Measurements from ENCODE around the gene TTL. TPM values are rescaled to one million over a fixed set of nuclear protein-coding genes. Genes with fewer than 3 reads are reported as not detected.
"Not testable (repeated sequence)": the region's sequence is repeated elsewhere in the genome, so short reads cannot be mapped to it uniquely, and the experiment has no call there.

TTL gene
- total and polyA plus RNA-seq, 4 experiments from 2014 or later = 1.8 to 23.3 (median 13.8) TPM

DNA sequence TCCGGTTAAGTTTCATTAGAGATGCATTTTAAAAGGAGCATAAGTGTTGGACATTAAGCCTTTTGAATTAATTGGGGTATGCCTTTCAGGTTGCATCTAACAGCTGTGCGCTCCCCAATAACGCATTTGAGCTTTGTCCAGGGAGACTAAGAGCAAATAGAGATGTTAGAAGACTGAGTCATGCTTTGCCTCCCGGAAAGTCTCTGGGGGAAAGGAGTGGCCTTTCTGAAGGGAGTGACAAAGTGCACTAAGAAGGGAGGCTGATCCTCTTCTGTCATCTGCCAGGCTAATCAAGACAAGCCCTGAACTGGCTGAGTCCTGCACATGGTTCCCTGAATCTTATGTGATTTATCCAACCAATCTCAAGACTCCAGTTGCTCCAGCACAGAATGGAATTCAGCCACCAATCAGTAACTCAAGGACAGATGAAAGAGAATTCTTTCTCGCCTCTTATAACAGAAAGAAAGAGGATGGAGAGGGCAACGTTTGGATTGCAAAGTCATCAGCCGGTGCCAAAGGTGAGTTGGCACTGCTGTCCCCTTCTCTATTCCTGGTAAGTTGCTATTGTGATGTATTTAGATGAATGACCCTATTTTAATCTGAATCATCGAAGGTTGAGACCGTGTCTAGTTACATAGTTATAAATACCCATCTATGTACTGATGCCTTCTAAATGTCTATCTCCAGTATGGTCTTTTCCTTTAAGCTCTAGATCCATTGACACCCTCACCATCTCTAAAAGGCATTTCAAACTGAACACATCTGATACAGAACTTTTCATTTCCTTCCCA lies 12.1 kb downstream of the TTL start:
- H3K9me3 ChIP-seq (ENCODE audit: control insufficient read depth in 1 of 2, low read length in 2 of 2) = no peaks in the 10 kb centered on the region
- H3K4me1 ChIP-seq (ENCODE audit: insufficient read depth, low read length) = no peaks in the 10 kb centered on the region
- no peaks in the 10 kb centered on the region for H3K27me3 ChIP-seq (ENCODE audit: insufficient read depth, low read length)
- H3K4me3 ChIP-seq (ENCODE audit: low read length in 2 of 2) = no peak overlapping the region
- Mint-ChIP-seq H3K36me3 (peaks cover 5 to 7% of the 10 kb centered on the region in 2 donors), H3K4me1 (peaks cover 0 to 2% (median under 1%) of the 10 kb centered on the region in 4 donors), H3K27me3 (no peaks in the 10 kb centered on the region), H3K4me3 (no peak overlapping the region), H3K27ac (no peak overlapping the region), H3K9me3 (no peaks in the 10 kb centered on the region)
- intact Hi-C loops (cut with micrococcal nuclease) = no loop called here
- ChIA-PET CTCF (ENCODE audit: partially characterized antibody) (interaction anchor here (1.0 to 2.3 kb wide), 2 partner anchors 10 to 13 kb away, joined by 4 to 14 read pairs; no protein-coding TSS in a partner anchor), POLR2A (ENCODE audit: partially characterized antibody) (no interaction called here)
- no peak for DNase-seq
- H3K27ac ChIP-seq (ENCODE audit: low read depth, low read length) = no peak overlapping the region
- H3K36me3 ChIP-seq (ENCODE audit: insufficient read depth, low read length) = peaks cover 12% of the 10 kb centered on the region

DNA sequence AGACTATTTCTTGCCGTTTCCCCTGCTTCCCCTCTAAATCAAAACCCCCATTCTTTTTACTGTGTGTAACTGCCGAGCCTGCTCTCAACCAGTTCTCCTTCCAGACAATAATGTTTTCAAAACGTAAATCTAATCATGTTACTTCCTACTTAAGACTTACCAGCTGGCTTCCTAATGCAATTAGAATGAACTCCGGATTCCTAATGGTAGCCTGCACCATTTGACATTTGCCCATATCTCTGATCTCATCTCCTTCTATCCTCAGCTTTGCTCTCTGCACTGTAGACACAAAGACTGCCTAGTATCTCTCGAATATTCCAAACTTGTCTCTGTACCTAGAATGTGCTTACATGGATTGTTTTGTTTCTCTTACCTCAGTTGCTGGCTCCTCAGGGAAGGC lies 12.9 kb downstream of the TTL start:
- CTCF ChIA-PET (ENCODE audit: partially characterized antibody) = no interaction called here
- Histone ChIP-seq H3K4me3 (ENCODE audit: low read length in 2 of 2) (no peak overlapping the region), H3K27me3 (ENCODE audit: insufficient read depth, low read length) (no peaks in the 10 kb centered on the region), H3K9me3 (ENCODE audit: control insufficient read depth in 1 of 2, low read length in 2 of 2) (no peaks in the 10 kb centered on the region), H3K27ac (ENCODE audit: low read depth, low read length) (no peak overlapping the region), H3K36me3 (ENCODE audit: insufficient read depth, low read length) (peaks cover 12% of the 10 kb centered on the region), H3K4me1 (ENCODE audit: insufficient read depth, low read length) (no peaks in the 10 kb centered on the region)
- POLR2A ChIA-PET (ENCODE audit: partially characterized antibody) = no interaction called here
- H3K9me3 Mint-ChIP-seq = no peaks in the 10 kb centered on the region
- H3K4me1 Mint-ChIP-seq = peaks cover 0 to 1% (median 0%) of the 10 kb centered on the region in 4 donors
- peaks cover 5% of the 10 kb centered on the region in 2 donors for H3K36me3 Mint-ChIP-seq
- DNase-seq = no peak
- no peak overlapping the region for H3K27ac Mint-ChIP-seq
- intact Hi-C loops (cut with micrococcal nuclease) = no loop called here
- H3K4me3 Mint-ChIP-seq = no peak overlapping the region
- H3K27me3 Mint-ChIP-seq = no peaks in the 10 kb centered on the region

GRCh38 chr2:112495878-112496277 lies 13.9 kb downstream of the TTL start:
- H3K36me3 Mint-ChIP-seq; H3K27me3 ChIP-seq (ENCODE audit: insufficient read depth, low read length); POLR2A ChIA-PET (ENCODE audit: partially characterized antibody); H3K4me1 ChIP-seq (ENCODE audit: insufficient read depth, low read length); H3K27ac ChIP-seq (ENCODE audit: low read depth, low read length); DNase-seq; H3K27ac Mint-ChIP-seq; H3K27me3 Mint-ChIP-seq; H3K9me3 Mint-ChIP-seq; H3K4me3 ChIP-seq (ENCODE audit: low read length in 2 of 2); H3K9me3 ChIP-seq (ENCODE audit: control insufficient read depth in 1 of 2, low read length in 2 of 2); H3K4me3 Mint-ChIP-seq; intact Hi-C loops (cut with micrococcal nuclease); CTCF ChIA-PET (ENCODE audit: partially characterized antibody); H3K4me1 Mint-ChIP-seq: not testable (repeated sequence)
- peaks cover 12% of the 10 kb centered on the region for H3K36me3 ChIP-seq (ENCODE audit: insufficient read depth, low read length)

GRCh38 chr2:112500850-112501484 lies 19.0 kb downstream of the TTL start:
- not testable (repeated sequence) for H3K27me3 ChIP-seq (ENCODE audit: insufficient read depth, low read length); H3K27me3 Mint-ChIP-seq; H3K36me3 Mint-ChIP-seq; H3K4me3 Mint-ChIP-seq; H3K9me3 Mint-ChIP-seq; H3K36me3 ChIP-seq (ENCODE audit: insufficient read depth, low read length); H3K9me3 ChIP-seq (ENCODE audit: control insufficient read depth in 1 of 2, low read length in 2 of 2); H3K4me3 ChIP-seq (ENCODE audit: low read length in 2 of 2); H3K4me1 Mint-ChIP-seq; H3K27ac ChIP-seq (ENCODE audit: low read depth, low read length); H3K4me1 ChIP-seq (ENCODE audit: insufficient read depth, low read length)
- ChIA-PET POLR2A (ENCODE audit: partially characterized antibody) (interaction anchor here (0.6 kb wide), 2 partner anchors 20 to 21 kb away, joined by 3 to 4 read pairs; no protein-coding TSS in a partner anchor), CTCF (ENCODE audit: partially characterized antibody) (interaction anchor here (0.6 to 3.6 kb wide), 8 partner anchors 14 to 242 kb away, joined by 3 to 40 read pairs (median 4); partner anchors contain the start of gene RGPD8)
- intact Hi-C loops (cut with micrococcal nuclease) = loop anchor here (5.0 kb wide), 1 partner anchor 244 kb away; the partner anchor contains the start of gene ZC3H8
- H3K27ac Mint-ChIP-seq = peak overlapping the region in 1 of 7 donors; percentile 81
- DNase-seq = peak; percentile 43 to 50 (median 46)

- POLR2A ChIA-PET (ENCODE audit: partially characterized antibody); H3K36me3 ChIP-seq (ENCODE audit: insufficient read depth, low read length); H3K27ac ChIP-seq (ENCODE audit: low read depth, low read length); H3K4me1 ChIP-seq (ENCODE audit: insufficient read depth, low read length); H3K9me3 Mint-ChIP-seq; H3K27me3 Mint-ChIP-seq; intact Hi-C loops (cut with micrococcal nuclease); H3K27me3 ChIP-seq (ENCODE audit: insufficient read depth, low read length); H3K4me3 ChIP-seq (ENCODE audit: low read length in 2 of 2); H3K9me3 ChIP-seq (ENCODE audit: control insufficient read depth in 1 of 2, low read length in 2 of 2): not testable (repeated sequence)
- DNase-seq = peak in 1 of 5 donors; percentile 1
- H3K36me3 Mint-ChIP-seq = peaks cover 12 to 18% of the 10 kb centered on the region in 2 donors
- peak overlapping the region in 3 of 8 donors; percentile 5 to 72 (median 47) for H3K4me3 Mint-ChIP-seq
- CTCF ChIA-PET (ENCODE audit: partially characterized antibody) = interaction anchor here (0.9 kb wide), 1 partner anchor 26 kb away, joined by 3 read pairs; no protein-coding TSS in a partner anchor
- peak overlapping the region in 2 of 7 donors; percentile 30 to 47 for H3K27ac Mint-ChIP-seq
- H3K4me1 Mint-ChIP-seq = peaks cover 5 to 11% (median 6%) of the 10 kb centered on the region in 4 donors
Observed at GRCh38 chr2:112509239-112509998, 27.5 kb downstream of the TTL start.

- no peak for DNase-seq
- no peak overlapping the region for H3K4me3 ChIP-seq (ENCODE audit: low read length in 2 of 2)
- H3K27ac Mint-ChIP-seq = peak overlapping the region in 1 of 7 donors; percentile 22
- no peaks in the 10 kb centered on the region for H3K9me3 ChIP-seq (ENCODE audit: control insufficient read depth in 1 of 2, low read length in 2 of 2)
- H3K27ac ChIP-seq (ENCODE audit: low read depth, low read length) = no peak overlapping the region
- H3K4me1 ChIP-seq (ENCODE audit: insufficient read depth, low read length) = no peaks in the 10 kb centered on the region
- no peaks in the 10 kb centered on the region for H3K27me3 ChIP-seq (ENCODE audit: insufficient read depth, low read length)
- H3K36me3 ChIP-seq (ENCODE audit: insufficient read depth, low read length) = peaks cover 27% of the 10 kb centered on the region
- intact Hi-C loops (cut with micrococcal nuclease) = no loop called here
- H3K4me3 Mint-ChIP-seq = no peak overlapping the region
- ChIA-PET POLR2A (ENCODE audit: partially characterized antibody) (no interaction called here), CTCF (ENCODE audit: partially characterized antibody) (no interaction called here)
- peaks cover 30 to 56% of the 10 kb centered on the region in 2 donors for H3K36me3 Mint-ChIP-seq
- H3K27me3 Mint-ChIP-seq = no peaks in the 10 kb centered on the region
- peaks cover 0 to 8% (median 0%) of the 10 kb centered on the region in 8 donors for H3K9me3 Mint-ChIP-seq
- H3K4me1 Mint-ChIP-seq = peaks cover 0 to 2% (median under 1%) of the 10 kb centered on the region in 4 donors
Observed at GRCh38 chr2:112516801-112517200, 34.8 kb downstream of the TTL start.

DNA sequence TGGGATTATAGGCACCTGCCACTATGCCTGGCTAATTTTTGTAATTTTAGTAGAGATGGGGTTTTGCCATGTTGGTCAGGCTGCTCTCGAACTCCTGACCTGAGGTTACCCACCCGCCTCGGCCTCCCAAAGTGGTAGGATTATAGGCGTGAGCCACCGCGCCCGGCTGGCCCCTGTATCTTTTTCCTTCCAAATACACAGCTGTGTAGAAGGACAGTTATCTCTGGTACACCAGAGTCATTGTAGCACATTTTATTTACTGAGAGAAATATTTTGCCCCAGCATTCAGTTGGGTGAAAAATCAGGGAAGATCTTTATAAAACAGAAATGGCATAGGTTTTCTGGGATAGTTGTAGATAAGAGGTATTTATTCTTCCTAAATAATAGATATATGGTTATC lies 36.9 kb downstream of the TTL start:
- ChIA-PET CTCF (ENCODE audit: partially characterized antibody) (interaction anchor here (0.9 kb wide), 1 partner anchor 38 kb away, joined by 3 read pairs; no protein-coding TSS in a partner anchor), POLR2A (ENCODE audit: partially characterized antibody) (no interaction called here)
- DNase-seq = no peak
- Mint-ChIP-seq H3K4me3 (no peak overlapping the region), H3K9me3 (peaks cover 0 to 8% (median 0%) of the 10 kb centered on the region in 8 donors), H3K36me3 (peaks cover 46 to 68% of the 10 kb centered on the region in 2 donors), H3K27me3 (no peaks in the 10 kb centered on the region), H3K4me1 (peaks cover 0 to 1% (median 0%) of the 10 kb centered on the region in 4 donors), H3K27ac (no peak overlapping the region)
- Histone ChIP-seq H3K4me3 (ENCODE audit: low read length in 2 of 2) (no peak overlapping the region), H3K36me3 (ENCODE audit: insufficient read depth, low read length) (peaks cover 29% of the 10 kb centered on the region), H3K27me3 (ENCODE audit: insufficient read depth, low read length) (no peaks in the 10 kb centered on the region), H3K4me1 (ENCODE audit: insufficient read depth, low read length) (no peaks in the 10 kb centered on the region), H3K9me3 (ENCODE audit: control insufficient read depth in 1 of 2, low read length in 2 of 2) (no peaks in the 10 kb centered on the region), H3K27ac (ENCODE audit: low read depth, low read length) (no peak overlapping the region)
- intact Hi-C loops (cut with micrococcal nuclease) = no loop called here
